PFSK-1 (cell line): ENCODE data around the gene SLC7A7.

Experiments
- FOXP2 ChIP-seq: optimal IDR thresholded peaks from 2 replicates; pipeline ENCODE3; 2011; ENCODE audit warnings: borderline replicate concordance, control low read depth, inconsistent platforms; ENCODE audit not compliant: insufficient read depth; ENCODE audit errors: extremely low read length, extremely low read depth
- POLR2AphosphoS5 ChIP-seq: IDR thresholded peaks from 2 replicates; pipeline ENCODE4 v1.6.1; 2012; ENCODE audit warnings: low read depth, mild to moderate bottlenecking, control low read depth, low read length, moderate library complexity
- REST ChIP-seq, 2 experiments: IDR thresholded peaks; 2 replicates each; pipeline versions ENCODE4 v1.6.1 to v1.8.0; 2011 to 2012; ENCODE audit warnings: low read depth in 2 of 2, low read length in 2 of 2, control low read depth in 1 of 2, inconsistent platforms in 1 of 2, mild to moderate bottlenecking in 1 of 2, moderate library complexity in 1 of 2; ENCODE audit not compliant: insufficient read depth in 1 of 2
- SIN3A ChIP-seq: IDR thresholded peaks from 2 replicates; pipeline ENCODE4 v1.6.1; 2012; ENCODE audit warnings: mild to moderate bottlenecking, low read length, moderate library complexity, borderline replicate concordance; ENCODE audit not compliant: insufficient read depth
- TAF1 ChIP-seq: IDR thresholded peaks from 2 replicates; pipeline ENCODE4 v1.6.1; 2012; ENCODE audit warnings: low read length, control low read depth, borderline replicate concordance; ENCODE audit not compliant: insufficient read depth

The SLC7A7 gene

GRCh38 chr14:22844221-22845102 is 29.2 kb upstream of the SLC7A7 start:
- TF ChIP-seq REST (IDR thresholded peaks at IDR 0.05; ENCODE audit: insufficient read depth in 1 of 2, low read depth in 2 of 2, low read length in 2 of 2) (no peak), TAF1 (no peak), POLR2AphosphoS5 (no peak), FOXP2 (no peak), SIN3A (no peak)

GRCh38 chr14:22843123-22843925 is 28.1 kb upstream of the SLC7A7 start:
- TF ChIP-seq TAF1 (no peak), SIN3A (no peak), POLR2AphosphoS5 (no peak), REST (IDR thresholded peaks at IDR 0.05; ENCODE audit: insufficient read depth in 1 of 2, low read depth in 2 of 2, low read length in 2 of 2) (no peak), FOXP2 (no peak)

- TF ChIP-seq REST (IDR thresholded peaks at IDR 0.05; ENCODE audit: insufficient read depth in 1 of 2, low read depth in 2 of 2, low read length in 2 of 2) = no peak
- no peak for TF ChIP-seq POLR2AphosphoS5
- no peak for TF ChIP-seq TAF1
- no peak for TF ChIP-seq SIN3A
- TF ChIP-seq FOXP2 = no peak
These were observed 27.2 kb upstream of the SLC7A7 start for GRCh38 chr14:22842211-22843122.

GRCh38 chr14:22841769-22842168 is 26.5 kb upstream of the SLC7A7 start:
- no peak for TF ChIP-seq FOXP2
- no peak for TF ChIP-seq REST (IDR thresholded peaks at IDR 0.05; ENCODE audit: insufficient read depth in 1 of 2, low read depth in 2 of 2, low read length in 2 of 2)
- no peak for TF ChIP-seq SIN3A
- TF ChIP-seq POLR2AphosphoS5 = no peak
- TF ChIP-seq TAF1 = no peak
